ENCODE data around the gene CR1.

DNA sequence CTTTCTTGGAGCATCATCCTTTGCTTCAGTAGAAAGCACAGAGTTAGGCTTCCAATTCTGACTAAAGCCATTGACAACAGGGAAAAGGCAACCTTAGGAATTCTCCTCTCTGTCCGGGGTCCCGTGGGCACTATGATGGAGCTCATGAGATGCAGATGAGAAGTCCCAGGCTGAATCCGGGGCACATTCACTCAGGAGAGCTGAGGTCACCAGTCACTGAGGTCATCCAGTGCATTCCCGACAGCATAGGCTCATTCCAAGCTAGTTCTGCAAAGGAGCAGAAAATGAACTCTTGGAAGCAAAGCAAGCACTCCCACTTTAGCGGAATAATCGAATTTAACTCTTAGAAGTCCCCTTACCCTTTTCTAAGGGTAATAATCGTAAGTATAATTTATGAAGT is 6.8 kb downstream of the CR1 start:
- TF ChIP-seq, protein P1, sequence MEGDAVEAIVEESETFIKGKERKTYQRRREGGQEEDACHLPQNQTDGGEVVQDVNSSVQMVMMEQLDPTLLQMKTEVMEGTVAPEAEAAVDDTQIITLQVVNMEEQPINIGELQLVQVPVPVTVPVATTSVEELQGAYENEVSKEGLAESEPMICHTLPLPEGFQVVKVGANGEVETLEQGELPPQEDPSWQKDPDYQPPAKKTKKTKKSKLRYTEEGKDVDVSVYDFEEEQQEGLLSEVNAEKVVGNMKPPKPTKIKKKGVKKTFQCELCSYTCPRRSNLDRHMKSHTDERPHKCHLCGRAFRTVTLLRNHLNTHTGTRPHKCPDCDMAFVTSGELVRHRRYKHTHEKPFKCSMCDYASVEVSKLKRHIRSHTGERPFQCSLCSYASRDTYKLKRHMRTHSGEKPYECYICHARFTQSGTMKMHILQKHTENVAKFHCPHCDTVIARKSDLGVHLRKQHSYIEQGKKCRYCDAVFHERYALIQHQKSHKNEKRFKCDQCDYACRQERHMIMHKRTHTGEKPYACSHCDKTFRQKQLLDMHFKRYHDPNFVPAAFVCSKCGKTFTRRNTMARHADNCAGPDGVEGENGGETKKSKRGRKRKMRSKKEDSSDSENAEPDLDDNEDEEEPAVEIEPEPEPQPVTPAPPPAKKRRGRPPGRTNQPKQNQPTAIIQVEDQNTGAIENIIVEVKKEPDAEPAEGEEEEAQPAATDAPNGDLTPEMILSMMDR (IDR thresholded peaks at IDR 0.05) = no peak
- no peak for TF ChIP-seq POLR2A (IDR thresholded peaks at IDR 0.05)

Data from testis (tissue), 2 donors.